Transverse colon (tissue), 3 donors: ENCODE results near the gene CCNC.

ENCODE experiments used
- CTCF ChIP-seq, 5 experiments: fragments of 200-600 bp in 3 of 5; fragments of 450-650 bp in 2 of 5; sonication (generic) in 3 of 5; IDR thresholded peaks; 1 replicate in 2 of 5; 2 replicates in 3 of 5; pipeline ENCODE4 v1.5.1; 2016 to 2017; ENCODE audit warnings: antibody characterized with exemption in 5 of 5, inconsistent platforms in 3 of 5, mild to moderate bottlenecking in 2 of 5, moderate library complexity in 1 of 5
- EP300 ChIP-seq: sonication (generic); formaldehyde crosslinking; IDR thresholded peaks from one replicate; pipeline ENCODE4 v1.6.1; 2017; ENCODE audit warnings: antibody characterized with exemption, low read depth
- POLR2A ChIP-seq: fragments of 450-650 bp; IDR thresholded peaks from one replicate; pipeline ENCODE4 v1.6.1; 2016; ENCODE audit warnings: antibody characterized with exemption, mild to moderate bottlenecking, moderate library complexity

- TF ChIP-seq CTCF (IDR thresholded peaks at IDR 0.05) (no peak), POLR2A (no peak), EP300 (no peak)
These were observed 5.3 kb downstream of the CCNC start for GRCh38 chr6:99563056-99563723.
